H1 (cell line): Measurements from ENCODE around the gene SCYL3. TPM values are rescaled to one million over a fixed set of nuclear protein-coding genes. Genes with fewer than 3 reads are reported as not detected.

ENCODE experiments used
- BRCA1 ChIP-seq: IDR thresholded peaks from 2 replicates; pipeline ENCODE4 v1.6.1; 2012; ENCODE audit warnings: low read depth, low read length, improper control_type of control experiment
- CBX5 ChIP-seq: fragments of 300-800, 300-1000 bp; sonication (generic); IDR thresholded peaks from 2 replicates; pipeline ENCODE4 v1.7.1; 2016; ENCODE audit warnings: antibody characterized with exemption, low read length, low read depth
- CBX8 ChIP-seq: fragments of 300-800, 300-1000 bp; sonication (generic); IDR thresholded peaks from 2 replicates; pipeline ENCODE4 v1.7.1; 2016; ENCODE audit warnings: low read depth, low read length, borderline replicate concordance
- CHD1 ChIP-seq: IDR thresholded peaks from 2 replicates; pipeline ENCODE4 v1.6.1; 2012; ENCODE audit warnings: low read depth, low read length, improper control_type of control experiment
- FOSL1 ChIP-seq: IDR thresholded peaks from 2 replicates; pipeline ENCODE4 v1.6.1; 2011; ENCODE audit warnings: mild to moderate bottlenecking, low read depth, low read length, moderate library complexity; ENCODE audit not compliant: insufficient read depth
- JUN ChIP-seq: IDR thresholded peaks from 2 replicates; pipeline ENCODE4 v1.6.1; 2011; ENCODE audit warnings: low read depth, mild to moderate bottlenecking, improper control_type of control experiment, low read length
- RXRA ChIP-seq: IDR thresholded peaks from 2 replicates; pipeline ENCODE4 v1.6.1; 2011; ENCODE audit warnings: low read depth, mild to moderate bottlenecking, low read length, moderate library complexity; ENCODE audit not compliant: insufficient read depth
- SAP30 ChIP-seq: fragments of 300-600 bp; sonication (generic); IDR thresholded peaks from 2 replicates; pipeline ENCODE4 v1.7.1; 2012; ENCODE audit warnings: low read length, moderate library complexity, mild to moderate bottlenecking, inconsistent platforms; ENCODE audit not compliant: insufficient read depth, insufficient replicate concordance
- YY1 ChIP-seq: IDR thresholded peaks from 2 replicates; pipeline ENCODE4 v1.6.1; 2011; ENCODE audit warnings: low read depth, mild to moderate bottlenecking, low read length
- polyA plus RNA-seq, 7 experiments: library from polyadenylated mRNA; depleted of rRNA in 3 of 7; stranded (reverse) in 5 of 7; unstranded in 2 of 7; fragments of >200 nt in 5 of 7; fragments of 200-250 nt in 2 of 7; gene quantifications; 1 replicate in 5 of 7; 2 replicates in 1 of 7; 4 replicates in 1 of 7; pipeline versions ENCODE4 v1.2.1 to v1.2.3, GENCODE V29; 2011 to 2013; ENCODE audit warnings: missing spikeins in 2 of 7, mixed read lengths in 2 of 7
- total RNA-seq: library from RNA; stranded (reverse); fragmentation: NEBNext Ultra II Directional; extraction: Animal tissue kit (Norgen Biotek cat#: 25700); gene quantifications from 2 replicates; pipeline ENCODE4 v1.2.1, GENCODE V29; 2021
- TF ChIP-seq, protein P1 (sequence below): fragments of 300-600 bp; sonication (generic); IDR thresholded peaks from 2 replicates; pipeline ENCODE4 v1.7.1; 2012; ENCODE audit warnings: low read length, moderate library complexity, mild to moderate bottlenecking, inconsistent platforms; ENCODE audit not compliant: insufficient replicate concordance

The SCYL3 gene
- total and polyA plus RNA-seq, 2 of the 8 experiments (the other 6 are each of a cell fraction or from before 2014, with no cell fraction given) = 2.7 to 5.3 TPM

DNA sequence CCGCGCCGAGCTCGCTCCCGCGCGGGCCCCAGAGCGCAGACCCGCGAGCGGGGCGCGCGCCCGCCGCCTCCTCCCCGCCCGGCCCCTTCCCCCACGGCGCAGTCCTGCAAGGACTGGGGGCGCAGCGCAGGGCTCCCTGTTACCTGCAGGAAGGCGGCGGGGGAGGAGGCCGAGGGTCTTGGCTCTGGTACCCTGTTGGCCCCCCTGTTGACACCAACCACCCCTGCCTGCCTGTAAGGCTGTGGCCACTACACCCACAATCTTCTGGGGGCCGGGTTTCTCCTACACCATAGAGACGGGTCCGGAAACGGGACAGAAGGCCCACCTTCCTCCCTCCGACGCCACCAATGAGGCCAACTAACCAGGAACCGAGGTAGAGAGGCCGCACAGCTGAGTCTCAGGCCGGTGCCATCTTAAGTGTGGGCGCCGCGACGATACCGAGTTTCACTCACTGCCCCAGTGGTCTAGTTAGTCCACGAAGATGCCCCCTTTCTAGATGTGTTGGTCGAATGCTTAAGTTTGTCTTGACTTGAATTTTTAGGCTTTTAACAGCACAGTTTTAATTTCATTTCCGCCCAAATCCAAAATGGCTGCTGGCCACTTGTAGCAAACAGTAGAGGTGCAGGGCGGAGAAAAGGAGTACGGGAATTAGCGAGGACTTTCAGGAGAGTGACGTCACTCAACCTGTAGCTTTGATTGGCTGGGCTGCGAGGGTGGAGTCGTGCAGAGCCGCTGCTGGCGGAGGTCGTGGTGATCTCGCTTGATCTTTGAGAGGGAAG, at the start of gene SCYL3 (continued):
- TF ChIP-seq CHD1 (no peak), SAP30 (peak; percentile 73), YY1 (peak; percentile 100), RXRA (no peak), CBX5 (no peak), CBX8 (no peak), BRCA1 (0 out of 2 replicates have a peak, but pooled peaks have one; percentile 14), JUN (peak; percentile 77; the same call in 1 of the 2 replicates), FOSL1 (no peak)
- TF ChIP-seq, protein P1, sequence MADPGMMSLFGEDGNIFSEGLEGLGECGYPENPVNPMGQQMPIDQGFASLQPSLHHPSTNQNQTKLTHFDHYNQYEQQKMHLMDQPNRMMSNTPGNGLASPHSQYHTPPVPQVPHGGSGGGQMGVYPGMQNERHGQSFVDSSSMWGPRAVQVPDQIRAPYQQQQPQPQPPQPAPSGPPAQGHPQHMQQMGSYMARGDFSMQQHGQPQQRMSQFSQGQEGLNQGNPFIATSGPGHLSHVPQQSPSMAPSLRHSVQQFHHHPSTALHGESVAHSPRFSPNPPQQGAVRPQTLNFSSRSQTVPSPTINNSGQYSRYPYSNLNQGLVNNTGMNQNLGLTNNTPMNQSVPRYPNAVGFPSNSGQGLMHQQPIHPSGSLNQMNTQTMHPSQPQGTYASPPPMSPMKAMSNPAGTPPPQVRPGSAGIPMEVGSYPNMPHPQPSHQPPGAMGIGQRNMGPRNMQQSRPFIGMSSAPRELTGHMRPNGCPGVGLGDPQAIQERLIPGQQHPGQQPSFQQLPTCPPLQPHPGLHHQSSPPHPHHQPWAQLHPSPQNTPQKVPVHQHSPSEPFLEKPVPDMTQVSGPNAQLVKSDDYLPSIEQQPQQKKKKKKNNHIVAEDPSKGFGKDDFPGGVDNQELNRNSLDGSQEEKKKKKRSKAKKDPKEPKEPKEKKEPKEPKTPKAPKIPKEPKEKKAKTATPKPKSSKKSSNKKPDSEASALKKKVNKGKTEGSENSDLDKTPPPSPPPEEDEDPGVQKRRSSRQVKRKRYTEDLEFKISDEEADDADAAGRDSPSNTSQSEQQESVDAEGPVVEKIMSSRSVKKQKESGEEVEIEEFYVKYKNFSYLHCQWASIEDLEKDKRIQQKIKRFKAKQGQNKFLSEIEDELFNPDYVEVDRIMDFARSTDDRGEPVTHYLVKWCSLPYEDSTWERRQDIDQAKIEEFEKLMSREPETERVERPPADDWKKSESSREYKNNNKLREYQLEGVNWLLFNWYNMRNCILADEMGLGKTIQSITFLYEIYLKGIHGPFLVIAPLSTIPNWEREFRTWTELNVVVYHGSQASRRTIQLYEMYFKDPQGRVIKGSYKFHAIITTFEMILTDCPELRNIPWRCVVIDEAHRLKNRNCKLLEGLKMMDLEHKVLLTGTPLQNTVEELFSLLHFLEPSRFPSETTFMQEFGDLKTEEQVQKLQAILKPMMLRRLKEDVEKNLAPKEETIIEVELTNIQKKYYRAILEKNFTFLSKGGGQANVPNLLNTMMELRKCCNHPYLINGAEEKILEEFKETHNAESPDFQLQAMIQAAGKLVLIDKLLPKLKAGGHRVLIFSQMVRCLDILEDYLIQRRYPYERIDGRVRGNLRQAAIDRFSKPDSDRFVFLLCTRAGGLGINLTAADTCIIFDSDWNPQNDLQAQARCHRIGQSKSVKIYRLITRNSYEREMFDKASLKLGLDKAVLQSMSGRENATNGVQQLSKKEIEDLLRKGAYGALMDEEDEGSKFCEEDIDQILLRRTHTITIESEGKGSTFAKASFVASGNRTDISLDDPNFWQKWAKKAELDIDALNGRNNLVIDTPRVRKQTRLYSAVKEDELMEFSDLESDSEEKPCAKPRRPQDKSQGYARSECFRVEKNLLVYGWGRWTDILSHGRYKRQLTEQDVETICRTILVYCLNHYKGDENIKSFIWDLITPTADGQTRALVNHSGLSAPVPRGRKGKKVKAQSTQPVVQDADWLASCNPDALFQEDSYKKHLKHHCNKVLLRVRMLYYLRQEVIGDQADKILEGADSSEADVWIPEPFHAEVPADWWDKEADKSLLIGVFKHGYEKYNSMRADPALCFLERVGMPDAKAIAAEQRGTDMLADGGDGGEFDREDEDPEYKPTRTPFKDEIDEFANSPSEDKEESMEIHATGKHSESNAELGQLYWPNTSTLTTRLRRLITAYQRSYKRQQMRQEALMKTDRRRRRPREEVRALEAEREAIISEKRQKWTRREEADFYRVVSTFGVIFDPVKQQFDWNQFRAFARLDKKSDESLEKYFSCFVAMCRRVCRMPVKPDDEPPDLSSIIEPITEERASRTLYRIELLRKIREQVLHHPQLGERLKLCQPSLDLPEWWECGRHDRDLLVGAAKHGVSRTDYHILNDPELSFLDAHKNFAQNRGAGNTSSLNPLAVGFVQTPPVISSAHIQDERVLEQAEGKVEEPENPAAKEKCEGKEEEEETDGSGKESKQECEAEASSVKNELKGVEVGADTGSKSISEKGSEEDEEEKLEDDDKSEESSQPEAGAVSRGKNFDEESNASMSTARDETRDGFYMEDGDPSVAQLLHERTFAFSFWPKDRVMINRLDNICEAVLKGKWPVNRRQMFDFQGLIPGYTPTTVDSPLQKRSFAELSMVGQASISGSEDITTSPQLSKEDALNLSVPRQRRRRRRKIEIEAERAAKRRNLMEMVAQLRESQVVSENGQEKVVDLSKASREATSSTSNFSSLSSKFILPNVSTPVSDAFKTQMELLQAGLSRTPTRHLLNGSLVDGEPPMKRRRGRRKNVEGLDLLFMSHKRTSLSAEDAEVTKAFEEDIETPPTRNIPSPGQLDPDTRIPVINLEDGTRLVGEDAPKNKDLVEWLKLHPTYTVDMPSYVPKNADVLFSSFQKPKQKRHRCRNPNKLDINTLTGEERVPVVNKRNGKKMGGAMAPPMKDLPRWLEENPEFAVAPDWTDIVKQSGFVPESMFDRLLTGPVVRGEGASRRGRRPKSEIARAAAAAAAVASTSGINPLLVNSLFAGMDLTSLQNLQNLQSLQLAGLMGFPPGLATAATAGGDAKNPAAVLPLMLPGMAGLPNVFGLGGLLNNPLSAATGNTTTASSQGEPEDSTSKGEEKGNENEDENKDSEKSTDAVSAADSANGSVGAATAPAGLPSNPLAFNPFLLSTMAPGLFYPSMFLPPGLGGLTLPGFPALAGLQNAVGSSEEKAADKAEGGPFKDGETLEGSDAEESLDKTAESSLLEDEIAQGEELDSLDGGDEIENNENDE = no peak
